GM12878 (cell line): ENCODE data around the gene CHMP1A. TPM values are rescaled to one million over a fixed set of nuclear protein-coding genes. Genes with fewer than 3 reads are reported as not detected.

Experiments
- ATAC-seq: fragments of 200-7000 bp; cut with Tn5 transposase; 3 replicates; pipeline ENCODE4 v1.9.1; 2020; ENCODE audit warnings: mild to moderate bottlenecking, moderate library complexity
- BruUV-seq: library from RNA; stranded (reverse); fragments of 400-500 nt; replicated peaks from 2 replicates; lab custom pipeline; 2021; lab: Mats Ljungman, UMichigan
- CTCF ChIA-PET: fragments of 300-600 bp; sonication (Branson Sonifier 250); formaldehyde crosslinking; extraction: SDS; loops from one replicate; lab custom pipeline; 2021; ENCODE audit warnings: inconsistent platforms; lab: Yijun Ruan, JAX
- POLR2A ChIA-PET: fragments of 350-600 bp; formaldehyde crosslinking; extraction: SDS; loops from one replicate; lab custom pipeline; 2021; ENCODE audit warnings: inconsistent platforms; lab: Charles Lee
- RAD21 ChIA-PET: fragments of 300-600 bp; sonication (Branson Sonifier 250); formaldehyde crosslinking; loops from one replicate; lab custom pipeline; 2023; ENCODE audit warnings: antibody characterized with exemption; ENCODE audit not compliant: unreplicated experiment; lab: Charles Lee
- SMC1A ChIA-PET: fragments of 300-600 bp; sonication (Branson Sonifier 250); formaldehyde crosslinking; loops from one replicate; lab custom pipeline; 2023; ENCODE audit not compliant: unreplicated experiment, uncharacterized antibody; lab: Charles Lee
- DNase-seq: peaks from one replicate; pipeline ENCODE4 v3.0.0-alpha.2; 2011; ENCODE audit warnings: low read depth, low spot score
- FAIRE-seq: peaks from 3 replicates; lab custom pipeline; 2011; peaks lifted over from hg19 to GRCh38; lab: Jason Lieb, UNC
- H2AFZ ChIP-seq: 2 replicates; pipeline ENCODE4 v1.6.0; 2011; ENCODE audit warnings: low read depth, low read length, control low read depth; ENCODE audit not compliant: control insufficient read depth
- H3K27ac ChIP-seq: 2 replicates; pipeline ENCODE4 v1.5.1; 2011; ENCODE audit warnings: control low read depth; ENCODE audit not compliant: control insufficient read depth, insufficient read depth
- H3K27me3 ChIP-seq, 2 experiments: replicated peaks in 1 of 2; 2 replicates each; pipeline versions ENCODE4 v1.6.0 to v1.6.1; 2011; ENCODE audit warnings: low read length in 1 of 2; ENCODE audit not compliant: control insufficient read depth in 2 of 2, insufficient read depth in 2 of 2
- H3K36me3 ChIP-seq, 2 experiments: 2 replicates each; pipeline ENCODE4 v1.5.1; 2011; ENCODE audit warnings: low read length in 1 of 2; ENCODE audit not compliant: control insufficient read depth in 2 of 2, insufficient read depth in 2 of 2
- H3K4me1 ChIP-seq: 2 replicates; pipeline ENCODE4 v1.6.1; 2011; ENCODE audit warnings: mild to moderate bottlenecking, low read length, moderate library complexity, mixed read lengths; ENCODE audit not compliant: control insufficient read depth, insufficient read depth
- H3K4me2 ChIP-seq: 2 replicates; pipeline ENCODE4 v1.6.0; 2011; ENCODE audit warnings: control low read depth; ENCODE audit not compliant: control insufficient read depth, insufficient read depth
- H3K4me3 ChIP-seq: fragments of 200-600 bp; sonication (generic); 2 replicates; pipeline ENCODE4 v1.5.1; 2016
- H3K79me2 ChIP-seq: 2 replicates; pipeline ENCODE4 v1.6.0; 2011; ENCODE audit warnings: low read length; ENCODE audit not compliant: control insufficient read depth, insufficient read depth
- H3K9ac ChIP-seq: 2 replicates; pipeline ENCODE4 v1.8.0; 2011; ENCODE audit warnings: low read length, control low read depth, mixed read lengths; ENCODE audit not compliant: control insufficient read depth, insufficient read depth
- H3K9me3 ChIP-seq: replicated peaks from 3 replicates; pipeline ENCODE4 v1.5.1; 2011; ENCODE audit warnings: mild to moderate bottlenecking, low read length; ENCODE audit not compliant: control insufficient read depth, insufficient read depth
- H4K20me1 ChIP-seq: 2 replicates; pipeline ENCODE4 v1.6.0; 2011; ENCODE audit not compliant: control insufficient read depth, insufficient read depth
- EGR1 ChIP-seq, 2 experiments: IDR thresholded peaks; 1 replicate in 1 of 2; 2 replicates in 1 of 2; pipeline ENCODE4 v1.6.1; 2011 to 2012; ENCODE audit warnings: low read depth in 2 of 2, low read length in 2 of 2, borderline replicate concordance in 1 of 2, mild to moderate bottlenecking in 1 of 2, moderate library complexity in 1 of 2
- JUNB ChIP-seq: IDR thresholded peaks from 2 replicates; pipeline ENCODE4 v1.6.1; 2016; ENCODE audit warnings: antibody characterized with exemption, mild to moderate bottlenecking
- LARP7 ChIP-seq: fragments of 450-650 bp; IDR thresholded peaks from 2 replicates; pipeline ENCODE4 v1.6.1; 2017; ENCODE audit warnings: mild to moderate bottlenecking
- MEF2A ChIP-seq: IDR thresholded peaks from 2 replicates; pipeline ENCODE4 v1.6.1; 2011; ENCODE audit warnings: low read depth, mild to moderate bottlenecking, low read length, moderate library complexity; ENCODE audit not compliant: insufficient read depth
- MTA3 ChIP-seq: IDR thresholded peaks from 2 replicates; pipeline ENCODE4 v1.6.1; 2012; ENCODE audit warnings: low read length, inconsistent platforms, borderline replicate concordance
- NR2C1 ChIP-seq: fragments of 450-650 bp; IDR thresholded peaks from 2 replicates; pipeline ENCODE4 v1.6.1; 2017; ENCODE audit warnings: antibody characterized with exemption, mild to moderate bottlenecking, moderate library complexity
- POLR2AphosphoS5 ChIP-seq: IDR thresholded peaks from 2 replicates; pipeline ENCODE4 v1.6.1; 2011; ENCODE audit warnings: mild to moderate bottlenecking, low read length, inconsistent platforms
- RFX5 ChIP-seq: IDR thresholded peaks from 2 replicates; pipeline ENCODE4 v1.6.1; 2011; ENCODE audit warnings: low read depth, low read length, improper control_type of control experiment
- SIX5 ChIP-seq: IDR thresholded peaks from 2 replicates; pipeline ENCODE4 v1.6.1; 2011; ENCODE audit warnings: mild to moderate bottlenecking, low read depth, low read length, moderate library complexity; ENCODE audit not compliant: severe bottlenecking
- SUPT20H ChIP-seq: IDR thresholded peaks from 2 replicates; pipeline ENCODE4 v1.6.1; 2011; ENCODE audit warnings: low read depth, mild to moderate bottlenecking, low read length, moderate library complexity, borderline replicate concordance; ENCODE audit not compliant: control insufficient read depth
- WRNIP1 ChIP-seq: IDR thresholded peaks from 2 replicates; pipeline ENCODE4 v1.6.1; 2011; ENCODE audit warnings: low read depth, low read length, improper control_type of control experiment, borderline replicate concordance
- WGBS: methylation state at CpG from one replicate; pipeline ENCODE4 v1.1.6; 2016; ENCODE audit warnings: low lambda C conversion rate; ENCODE audit not compliant: insufficient replicate concordance, insufficient coverage; ENCODE audit errors: missing lambda C conversion rate; 5-methylcytosine and 5-hydroxymethylcytosine counted together
- in situ Hi-C: fragments of 300-500 bp; cut with MboI; formaldehyde crosslinking; loops from 9 replicates; pipeline ENCODE4 v1.14.3; 2018; ENCODE audit warnings: mixed read lengths
- intact Hi-C: fragments of 100-400 bp; cut with micrococcal nuclease; formaldehyde crosslinking; loops from one replicate; pipeline ENCODE4 v1.14.2; 2022; ENCODE audit not compliant: unreplicated experiment
- polyA plus RNA-seq, 11 experiments: library from polyadenylated mRNA; depleted of rRNA in 4 of 11; unstranded in 6 of 11; stranded (reverse) in 5 of 11; fragments of >200 nt; fragmentation: Nextera tagmentation in 4 of 11; fragmentation: Illumina TruSeq in 1 of 11; extraction: Ambion mirVana in 4 of 11; extraction: Trizol in 1 of 11; gene quantifications; 1 replicate in 1 of 11; 2 replicates in 10 of 11; pipeline versions ENCODE4 v1.2.1 to v1.2.3, GENCODE V29; 2011 to 2016; ENCODE audit warnings: inconsistent platforms in 2 of 11, missing spikeins in 2 of 11, low read depth in 1 of 11
- total RNA-seq, 4 experiments: library from RNA; depleted of rRNA in 3 of 4; stranded (reverse); fragments of >200 nt in 3 of 4; fragmentation: Illumina TruSeq in 1 of 4; extraction: Trizol in 1 of 4; gene quantifications; 2 replicates each; pipeline versions ENCODE4 v1.2.1 to v1.2.3, GENCODE V29; 2013 to 2021
- TF ChIP-seq, protein P1 (sequence below): fragments of 450-650 bp; IDR thresholded peaks from 2 replicates; pipeline ENCODE4 v1.6.1; 2016; ENCODE audit warnings: mild to moderate bottlenecking
- TF ChIP-seq, protein P2 (sequence below): fragments of 150-350 bp; IDR thresholded peaks from 2 replicates; pipeline ENCODE4 v1.6.1; 2014; ENCODE audit warnings: mild to moderate bottlenecking, low read depth, low read length

CHMP1A gene
- total and polyA plus RNA-seq, 10 of the 15 experiments (the other 5 are each of a cell fraction or from before 2014, with no cell fraction given): 1.0 to 86.7 (median 54.7) TPM

- Histone ChIP-seq H3K79me2 (peaks cover 47% of the 10 kb centered on the region), H3K27ac (peak overlapping the region; percentile 88)
Observed at GRCh38 chr16:89656435-89657121, 930 bp downstream of the CHMP1A start.

DNA sequence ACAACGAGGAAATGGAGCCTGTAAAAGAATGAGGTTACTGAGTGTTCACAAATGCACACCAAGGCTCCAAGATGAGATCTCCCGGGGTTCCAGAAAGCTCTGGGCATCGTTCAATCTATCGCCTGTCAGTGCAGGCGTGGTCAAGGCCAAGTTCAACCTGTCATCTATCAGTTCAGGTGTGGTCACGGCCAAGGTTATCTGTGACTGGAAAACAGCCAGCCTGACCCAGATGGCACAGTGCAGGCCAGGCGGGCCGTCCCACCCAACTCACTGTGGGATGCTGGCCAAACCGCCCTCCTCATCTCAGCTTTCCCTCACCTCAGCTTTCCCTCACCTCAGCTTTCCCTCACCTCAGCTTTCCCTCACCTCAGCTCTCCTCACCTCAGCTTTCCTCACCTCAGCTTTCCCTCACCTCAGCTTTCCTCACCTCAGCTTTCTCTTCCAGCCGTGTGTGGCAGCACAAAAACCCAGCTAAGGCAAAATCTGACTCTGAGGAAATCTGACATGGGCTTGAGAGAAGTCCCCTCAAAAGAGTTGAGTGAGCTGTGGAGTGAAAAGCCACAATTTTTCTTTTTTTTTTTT lies 2.4 kb downstream of the CHMP1A start:
- peaks cover 2 to 9% of the 10 kb centered on the region in 2 experiments; a peak in 3 of 4 replicates for H3K36me3 ChIP-seq
- intact Hi-C loops: no loop called here
- no peak overlapping the region for H3K4me3 ChIP-seq
- H3K4me2 ChIP-seq: peak overlapping the region; percentile 38; the same call in 1 of the 2 replicates
- ATAC-seq: no peak
- ChIA-PET SMC1A (no interaction called here), POLR2A (interaction anchor here (0.7 kb wide), 1 partner anchor 443 kb away, joined by 4 read pairs; no protein-coding TSS in a partner anchor), CTCF (interaction anchor here (2.9 kb wide), 1 partner anchor 45 kb away, joined by 9 read pairs; no protein-coding TSS in a partner anchor), RAD21 (no interaction called here)
- 94% methylated on average over 10 of the region's 10 CpGs for WGBS
- peaks cover 47% of the 10 kb centered on the region for H3K79me2 ChIP-seq
- BruUV-seq: TSS peak; percentile 57
- DNase-seq: no peak
- peaks cover 14% of the 10 kb centered on the region for H3K4me1 ChIP-seq
- no peaks in the 10 kb centered on the region for H3K9me3 ChIP-seq
- H2AFZ ChIP-seq: no peak overlapping the region
- H3K27ac ChIP-seq: no peak overlapping the region
- in situ Hi-C loops: no loop called here
- no peaks in the 10 kb centered on the region for H3K27me3 ChIP-seq
- TF ChIP-seq, protein P1, sequence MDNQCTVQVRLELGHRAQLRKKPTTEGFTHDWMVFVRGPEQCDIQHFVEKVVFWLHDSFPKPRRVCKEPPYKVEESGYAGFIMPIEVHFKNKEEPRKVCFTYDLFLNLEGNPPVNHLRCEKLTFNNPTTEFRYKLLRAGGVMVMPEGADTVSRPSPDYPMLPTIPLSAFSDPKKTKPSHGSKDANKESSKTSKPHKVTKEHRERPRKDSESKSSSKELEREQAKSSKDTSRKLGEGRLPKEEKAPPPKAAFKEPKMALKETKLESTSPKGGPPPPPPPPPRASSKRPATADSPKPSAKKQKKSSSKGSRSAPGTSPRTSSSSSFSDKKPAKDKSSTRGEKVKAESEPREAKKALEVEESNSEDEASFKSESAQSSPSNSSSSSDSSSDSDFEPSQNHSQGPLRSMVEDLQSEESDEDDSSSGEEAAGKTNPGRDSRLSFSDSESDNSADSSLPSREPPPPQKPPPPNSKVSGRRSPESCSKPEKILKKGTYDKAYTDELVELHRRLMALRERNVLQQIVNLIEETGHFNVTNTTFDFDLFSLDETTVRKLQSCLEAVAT: no peak
- TF ChIP-seq POLR2AphosphoS5 (no peak), SIX5 (no peak), MTA3 (no peak), EGR1 (IDR thresholded peaks at IDR 0.05; ENCODE audit: borderline replicate concordance in 1 of 2, low read depth in 2 of 2, low read length in 2 of 2) (no peak), WRNIP1 (no peak), RFX5 (no peak), JUNB (no peak)
- TF ChIP-seq, protein P2, sequence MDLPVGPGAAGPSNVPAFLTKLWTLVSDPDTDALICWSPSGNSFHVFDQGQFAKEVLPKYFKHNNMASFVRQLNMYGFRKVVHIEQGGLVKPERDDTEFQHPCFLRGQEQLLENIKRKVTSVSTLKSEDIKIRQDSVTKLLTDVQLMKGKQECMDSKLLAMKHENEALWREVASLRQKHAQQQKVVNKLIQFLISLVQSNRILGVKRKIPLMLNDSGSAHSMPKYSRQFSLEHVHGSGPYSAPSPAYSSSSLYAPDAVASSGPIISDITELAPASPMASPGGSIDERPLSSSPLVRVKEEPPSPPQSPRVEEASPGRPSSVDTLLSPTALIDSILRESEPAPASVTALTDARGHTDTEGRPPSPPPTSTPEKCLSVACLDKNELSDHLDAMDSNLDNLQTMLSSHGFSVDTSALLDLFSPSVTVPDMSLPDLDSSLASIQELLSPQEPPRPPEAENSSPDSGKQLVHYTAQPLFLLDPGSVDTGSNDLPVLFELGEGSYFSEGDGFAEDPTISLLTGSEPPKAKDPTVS: no peak
- no peak for FAIRE-seq
- H3K9ac ChIP-seq: no peak overlapping the region
- no peaks in the 10 kb centered on the region for H4K20me1 ChIP-seq

More at GRCh38 chr16:89656435-89657121, 930 bp downstream of the CHMP1A start:
- TF ChIP-seq SUPT20H (no peak), LARP7 (no peak), MEF2A (no peak), NR2C1 (no peak)
- ATAC-seq (no peak), FAIRE-seq (no peak), DNase-seq (no peak)
- H3K4me3 ChIP-seq: peak overlapping the region; percentile 97
- H2AFZ ChIP-seq: no peak overlapping the region
- peaks cover 14% of the 10 kb centered on the region for H3K4me1 ChIP-seq
- ChIA-PET SMC1A (interaction anchor here (2.4 kb wide), 1 partner anchor 30 kb away, joined by 6 read pairs; the partner anchor contains the start of gene CDK10), POLR2A (interaction anchor here (0.6 to 1.6 kb wide), 6 partner anchors 30 to 1086 kb away, joined by 3 to 7 read pairs (median 5); partner anchors contain the start of genes CDK10 and ZC3H18), CTCF (interaction anchor here (2.9 kb wide), 1 partner anchor 43 kb away, joined by 9 read pairs; no protein-coding TSS in a partner anchor), RAD21 (interaction anchor here (0.6 kb wide), 1 partner anchor 43 kb away, joined by 4 read pairs; no protein-coding TSS in a partner anchor)
- H3K36me3 ChIP-seq: peaks cover 2 to 4% of the 10 kb centered on the region in 2 experiments; a peak in 3 of 4 replicates
- in situ Hi-C loops (no loop called here), intact Hi-C loops (no loop called here)
- H3K9ac ChIP-seq: peak overlapping the region; percentile 96
- no peaks in the 10 kb centered on the region for H4K20me1 ChIP-seq
- H3K27me3 ChIP-seq: no peaks in the 10 kb centered on the region
- 42% methylated on average over 21 of the region's 32 CpGs for WGBS
- no peaks in the 10 kb centered on the region for H3K9me3 ChIP-seq
- H3K4me2 ChIP-seq: peak overlapping the region; percentile 96
- BruUV-seq: no TSS peak
